NCI-H1417 (cell line): ENCODE results near the gene MAGI2.
"Not testable (repeated sequence)": the region's sequence is repeated elsewhere in the genome, so short reads cannot be mapped to it uniquely, and the experiment has no call there.

ENCODE experiments used
- DNase-seq, 3 experiments: peaks; one replicate each; lab custom pipeline; 2025; lab: John Stamatoyannopoulos, UW

The MAGI2 gene

GRCh38 chr7:78296644-78297371 is 1156.7 kb downstream of the MAGI2 start:
- DNase-seq: peak in 2 of 3 experiments; percentile 13 to 22

GRCh38 chr7:78296046-78296597 is 1157.3 kb downstream of the MAGI2 start:
- DNase-seq: no peak

GRCh38 chr7:78289471-78289870 is 1164.0 kb downstream of the MAGI2 start:
- not testable (repeated sequence) for DNase-seq

GRCh38 chr7:78284945-78285344 is 1168.5 kb downstream of the MAGI2 start:
- DNase-seq: no peak

GRCh38 chr7:78280276-78280675 is 1173.2 kb downstream of the MAGI2 start:
- DNase-seq: no peak

GRCh38 chr7:78279457-78279856 is 1174.0 kb downstream of the MAGI2 start:
- peak in 2 of 3 experiments; percentile 13 to 61 for DNase-seq

GRCh38 chr7:78279032-78279431 is 1174.4 kb downstream of the MAGI2 start:
- DNase-seq: no peak

- DNase-seq: no peak
Observed at GRCh38 chr7:78267141-78267540, 1186.3 kb downstream of the MAGI2 start.

- DNase-seq: no peak
Observed at GRCh38 chr7:78265486-78265885, 1188.0 kb downstream of the MAGI2 start.

- no peak for DNase-seq
Observed at GRCh38 chr7:78265071-78265470, 1188.4 kb downstream of the MAGI2 start.

GRCh38 chr7:78264105-78264504 is 1189.4 kb downstream of the MAGI2 start:
- no peak for DNase-seq

- DNase-seq: no peak
Observed at GRCh38 chr7:78261739-78262138, 1191.7 kb downstream of the MAGI2 start.

GRCh38 chr7:78261302-78261701 is 1192.2 kb downstream of the MAGI2 start:
- no peak for DNase-seq

- no peak for DNase-seq
Observed at GRCh38 chr7:78260826-78261225, 1192.6 kb downstream of the MAGI2 start.

GRCh38 chr7:78254726-78255055 is 1198.8 kb downstream of the MAGI2 start:
- DNase-seq: peak in 2 of 3 experiments; percentile 29 to 83

- DNase-seq: no peak
Observed at GRCh38 chr7:78253850-78254725, 1199.4 kb downstream of the MAGI2 start.

GRCh38 chr7:78248867-78249266 is 1204.6 kb downstream of the MAGI2 start:
- no peak for DNase-seq

- no peak for DNase-seq
Observed at GRCh38 chr7:78247910-78248689, 1205.4 kb downstream of the MAGI2 start.

- not testable (repeated sequence) for DNase-seq
Observed at GRCh38 chr7:78240179-78240578, 1213.3 kb downstream of the MAGI2 start.

GRCh38 chr7:78234634-78235033 is 1218.8 kb downstream of the MAGI2 start:
- no peak for DNase-seq

- no peak for DNase-seq
Observed at GRCh38 chr7:78232806-78233205, 1220.7 kb downstream of the MAGI2 start.

GRCh38 chr7:78226059-78226719 is 1227.3 kb downstream of the MAGI2 start:
- peak; percentile 47 to 79 (median 47) for DNase-seq
